Natural killer cell (primary cell): ENCODE data around the gene FOXK1. TPM values are rescaled to one million over a fixed set of nuclear protein-coding genes. Genes with fewer than 3 reads are reported as not detected.

Experiments used
- ATAC-seq, 3 donors: fragments of 150-1000 bp in 2 of 3; fragments of 200-7000 bp in 1 of 3; cut with Tn5 transposase; 1 replicate in 1 of 3; 2 replicates in 2 of 3; pipeline ENCODE4 v1.10.0; 2021; ENCODE audit warnings: mild to moderate bottlenecking in 2 of 3, moderate library complexity in 2 of 3
- DNase-seq, 2 donors: peaks; one replicate each; pipeline versions ENCODE4 v3.0.0 to v3.0.0-alpha.2; 2013 to 2021; ENCODE audit warnings: mixed read lengths in 1 of 2
- H3K27ac ChIP-seq: one replicate; pipeline ENCODE4 v1.5.1; 2013; ENCODE audit warnings: mild to moderate bottlenecking, low read length
- H3K27me3 ChIP-seq: one replicate; pipeline ENCODE4 v1.6.1; 2013; ENCODE audit warnings: low read length; ENCODE audit not compliant: control insufficient read depth, insufficient read depth
- H3K36me3 ChIP-seq: one replicate; pipeline ENCODE4 v1.6.1; 2013; ENCODE audit warnings: low read length; ENCODE audit not compliant: control insufficient read depth, insufficient read depth
- H3K4me1 ChIP-seq: one replicate; pipeline ENCODE4 v1.6.1; 2013; ENCODE audit warnings: low read length; ENCODE audit not compliant: control insufficient read depth, insufficient read depth
- H3K4me3 ChIP-seq: one replicate; pipeline ENCODE4 v1.5.1; 2013; ENCODE audit warnings: low read length
- H3K9me3 ChIP-seq: one replicate; pipeline ENCODE4 v1.6.1; 2013; ENCODE audit warnings: low read length; ENCODE audit not compliant: control insufficient read depth, insufficient read depth
- H3K27ac Mint-ChIP-seq, 2 donors: one replicate each; pipeline ENCODE4 v1.8.0; 2022; ENCODE audit warnings: mild to moderate bottlenecking in 2 of 2, mixed read lengths in 2 of 2, moderate library complexity in 1 of 2
- H3K27me3 Mint-ChIP-seq, 2 donors: one replicate each; pipeline ENCODE4 v1.8.0; 2022; ENCODE audit warnings: low read depth in 2 of 2, mixed read lengths in 2 of 2
- H3K36me3 Mint-ChIP-seq: one replicate; pipeline ENCODE4 v1.8.0; 2022; ENCODE audit warnings: mixed read lengths
- H3K4me1 Mint-ChIP-seq, 2 donors: one replicate each; pipeline ENCODE4 v1.8.0; 2022; ENCODE audit warnings: mixed read lengths in 2 of 2
- H3K4me3 Mint-ChIP-seq: one replicate; pipeline ENCODE4 v1.8.0; 2022; ENCODE audit warnings: mild to moderate bottlenecking, moderate library complexity, mixed read lengths
- H3K9me3 Mint-ChIP-seq, 2 donors: one replicate each; pipeline ENCODE4 v1.8.0; 2022; ENCODE audit warnings: mixed read lengths in 2 of 2
- WGBS: methylation state at CpG from one replicate; pipeline ENCODE4 v1.1.7; 2013; ENCODE audit warnings: missing lambda C conversion rate; ENCODE audit not compliant: insufficient coverage; 5-methylcytosine and 5-hydroxymethylcytosine counted together
- intact Hi-C: fragments of 100-400 bp; cut with micrococcal nuclease; formaldehyde crosslinking; loops from one replicate; pipeline ENCODE4 v1.14.2; 2022
- total RNA-seq, 4 donors: library from RNA; stranded (reverse); fragments of 120-200 nt in 1 of 4; gene quantifications; one replicate each; pipeline versions ENCODE4 v1.2.3 to v1.2.4, GENCODE V29; 2013 to 2022
- TF ChIP-seq, protein P1 (sequence below): fragments of 200-600 bp; IDR thresholded peaks from one replicate; pipeline ENCODE4 v1.8.0; 2022; ENCODE audit warnings: antibody characterized with exemption

FOXK1 gene
- 10 to 100 TPM; 51.6 to 59.7 (median 55.3) TPM for total RNA-seq
- 13.4 TPM for total RNA-seq (2013)

DNA sequence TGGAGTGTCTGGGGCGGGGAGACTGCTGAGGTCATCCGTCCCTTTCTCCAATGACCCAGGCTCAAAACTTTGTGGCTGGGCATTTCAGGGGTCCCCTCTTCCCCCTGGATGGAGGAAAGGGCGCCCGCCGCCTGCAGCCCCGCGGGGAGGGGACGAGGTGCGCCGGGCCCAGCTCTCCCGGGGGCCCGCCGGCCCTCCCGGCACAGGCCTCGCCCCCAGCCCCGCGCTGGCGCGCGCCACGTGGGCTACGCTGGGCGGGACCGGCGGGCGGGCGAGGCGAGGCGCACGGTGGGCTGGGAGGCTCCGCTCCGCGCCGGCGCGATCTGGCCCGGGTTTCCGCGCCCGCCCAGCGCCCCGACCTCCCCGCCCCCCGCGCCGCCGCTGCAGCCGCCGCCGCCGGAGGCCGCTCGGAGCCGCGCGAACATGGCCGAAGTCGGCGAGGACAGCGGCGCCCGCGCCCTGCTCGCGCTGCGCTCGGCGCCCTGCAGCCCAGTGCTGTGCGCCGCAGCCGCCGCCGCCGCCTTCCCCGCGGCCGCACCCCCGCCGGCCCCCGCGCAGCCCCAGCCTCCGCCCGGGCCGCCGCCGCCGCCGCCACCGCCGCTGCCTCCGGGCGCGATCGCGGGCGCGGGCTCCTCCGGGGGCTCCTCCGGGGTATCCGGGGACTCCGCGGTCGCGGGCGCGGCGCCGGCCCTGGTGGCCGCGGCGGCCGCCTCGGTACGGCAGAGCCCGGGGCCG lies at the start of gene FOXK1:
FOXK1 (plus strand) TSS at position 410 of the 735 bp plus-strand sequence; CDS start at position 424, 14 bp downstream.
- Histone ChIP-seq H3K36me3 (no peaks in the 10 kb centered on the region), H3K9me3 (no peaks in the 10 kb centered on the region), H3K27me3 (no peaks in the 10 kb centered on the region), H3K4me3 (peak within 1 kb of the TSS; percentile 65), H3K27ac (peak within 1 kb of the TSS; percentile 76), H3K4me1 (peaks cover 39% of the 10 kb centered on the region)
- H3K27me3 Mint-ChIP-seq = no peaks in the 10 kb centered on the region
- no peaks in the 10 kb centered on the region for H3K36me3 Mint-ChIP-seq
- peaks cover 30 to 35% of the 10 kb centered on the region in 2 donors for H3K4me1 Mint-ChIP-seq
- ATAC-seq (peak; percentile 72 to 90 (median 83)), DNase-seq (peak; percentile 81 to 90)
- H3K4me3 Mint-ChIP-seq = peak within 1 kb of the TSS; percentile 93
- no peaks in the 10 kb centered on the region for H3K9me3 Mint-ChIP-seq
- TF ChIP-seq, protein P1, sequence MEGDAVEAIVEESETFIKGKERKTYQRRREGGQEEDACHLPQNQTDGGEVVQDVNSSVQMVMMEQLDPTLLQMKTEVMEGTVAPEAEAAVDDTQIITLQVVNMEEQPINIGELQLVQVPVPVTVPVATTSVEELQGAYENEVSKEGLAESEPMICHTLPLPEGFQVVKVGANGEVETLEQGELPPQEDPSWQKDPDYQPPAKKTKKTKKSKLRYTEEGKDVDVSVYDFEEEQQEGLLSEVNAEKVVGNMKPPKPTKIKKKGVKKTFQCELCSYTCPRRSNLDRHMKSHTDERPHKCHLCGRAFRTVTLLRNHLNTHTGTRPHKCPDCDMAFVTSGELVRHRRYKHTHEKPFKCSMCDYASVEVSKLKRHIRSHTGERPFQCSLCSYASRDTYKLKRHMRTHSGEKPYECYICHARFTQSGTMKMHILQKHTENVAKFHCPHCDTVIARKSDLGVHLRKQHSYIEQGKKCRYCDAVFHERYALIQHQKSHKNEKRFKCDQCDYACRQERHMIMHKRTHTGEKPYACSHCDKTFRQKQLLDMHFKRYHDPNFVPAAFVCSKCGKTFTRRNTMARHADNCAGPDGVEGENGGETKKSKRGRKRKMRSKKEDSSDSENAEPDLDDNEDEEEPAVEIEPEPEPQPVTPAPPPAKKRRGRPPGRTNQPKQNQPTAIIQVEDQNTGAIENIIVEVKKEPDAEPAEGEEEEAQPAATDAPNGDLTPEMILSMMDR = no peak
- under 1% methylated on average over 116 of the region's 116 CpGs for WGBS
- intact Hi-C loops = loop anchor here (2.0 to 5.0 kb wide), 2 partner anchors 41 to 45 kb away; no protein-coding TSS in a partner anchor
- peak within 1 kb of the TSS; percentile 94 to 96 for H3K27ac Mint-ChIP-seq

GRCh38 chr7:4633012-4633411 lies 49.1 kb upstream of the FOXK1 start:
- no peaks in the 10 kb centered on the region for H3K36me3 ChIP-seq
- no peak overlapping the region for H3K27ac ChIP-seq
- no peak for DNase-seq
- H3K4me3 ChIP-seq = no peak overlapping the region
- WGBS = 85% methylated on average over 2 of the region's 3 CpGs
- H3K4me1 ChIP-seq = no peaks in the 10 kb centered on the region
- Mint-ChIP-seq H3K27ac (no peak overlapping the region), H3K36me3 (no peaks in the 10 kb centered on the region), H3K27me3 (no peaks in the 10 kb centered on the region), H3K4me3 (no peak overlapping the region), H3K9me3 (no peaks in the 10 kb centered on the region), H3K4me1 (no peaks in the 10 kb centered on the region)
- intact Hi-C loops = no loop called here
- TF ChIP-seq, protein P1 = no peak
- H3K27me3 ChIP-seq = no peaks in the 10 kb centered on the region
- ATAC-seq = no peak
- H3K9me3 ChIP-seq = no peaks in the 10 kb centered on the region

- Mint-ChIP-seq H3K4me3 (no peak overlapping the region), H3K4me1 (peaks cover 0 to 6% of the 10 kb centered on the region in 2 donors), H3K36me3 (no peaks in the 10 kb centered on the region), H3K27ac (no peak overlapping the region), H3K9me3 (no peaks in the 10 kb centered on the region), H3K27me3 (peaks cover 0 to 5% of the 10 kb centered on the region in 2 donors)
- ATAC-seq (no peak), DNase-seq (no peak)
- Histone ChIP-seq H3K4me1 (no peaks in the 10 kb centered on the region), H3K36me3 (no peaks in the 10 kb centered on the region), H3K4me3 (no peak overlapping the region), H3K27me3 (no peaks in the 10 kb centered on the region), H3K9me3 (no peaks in the 10 kb centered on the region), H3K27ac (no peak overlapping the region)
- TF ChIP-seq, protein P1 = no peak
- intact Hi-C loops = no loop called here
- 77% methylated on average over 4 of the region's 4 CpGs for WGBS
These were observed 47.9 kb upstream of the FOXK1 start for GRCh38 chr7:4634166-4634565.
